Activated CD4-positive, alpha-beta memory T cell treated with anti-CD3 and anti-CD28 coated beads, Interleukin-2, amount 10 ng/mL, durations not matched to agents 7 days and 5 days (primary cell): Measurements from ENCODE around the gene TCF7L1. TPM values are rescaled to one million over a fixed set of nuclear protein-coding genes. Genes with fewer than 3 reads are reported as not detected.

Experiments
- CTCF ChIA-PET: fragments of 350-600 bp; sonication (Branson Sonifier 250); formaldehyde crosslinking; loops from one replicate; lab custom pipeline; 2021; ENCODE audit warnings: antibody characterized with exemption, inconsistent platforms; lab: Charles Lee
- POLR2A ChIA-PET: fragments of 350-600 bp; sonication (Branson Sonifier 250); formaldehyde crosslinking; loops from one replicate; lab custom pipeline; 2021; ENCODE audit warnings: antibody characterized with exemption; lab: Charles Lee
- DNase-seq: peaks from one replicate; pipeline ENCODE4 v3.0.0-alpha.2; 2020
- H3K27ac Mint-ChIP-seq: one replicate; pipeline ENCODE4 v1.8.0; 2021; ENCODE audit warnings: mild to moderate bottlenecking, mixed read lengths
- H3K27me3 Mint-ChIP-seq: one replicate; pipeline ENCODE4 v1.8.0; 2021; ENCODE audit warnings: mixed read lengths
- H3K36me3 Mint-ChIP-seq: one replicate; pipeline ENCODE4 v1.8.0; 2021; ENCODE audit warnings: low read depth, mixed read lengths
- H3K4me1 Mint-ChIP-seq: one replicate; pipeline ENCODE4 v1.8.0; 2021; ENCODE audit warnings: mixed read lengths
- H3K4me3 Mint-ChIP-seq: one replicate; pipeline ENCODE4 v1.8.0; 2021; ENCODE audit warnings: mild to moderate bottlenecking, mixed read lengths
- H3K9me3 Mint-ChIP-seq: one replicate; pipeline ENCODE4 v1.8.0; 2021; ENCODE audit warnings: mixed read lengths
- total RNA-seq, 2 experiments: library from RNA; stranded (reverse); gene quantifications; one replicate each; pipeline ENCODE4 v1.2.3, GENCODE V29; 2021

TCF7L1 gene
- total RNA-seq, 2 experiments from 2014 or later: 0.08 TPM; not detected in 1

DNA sequence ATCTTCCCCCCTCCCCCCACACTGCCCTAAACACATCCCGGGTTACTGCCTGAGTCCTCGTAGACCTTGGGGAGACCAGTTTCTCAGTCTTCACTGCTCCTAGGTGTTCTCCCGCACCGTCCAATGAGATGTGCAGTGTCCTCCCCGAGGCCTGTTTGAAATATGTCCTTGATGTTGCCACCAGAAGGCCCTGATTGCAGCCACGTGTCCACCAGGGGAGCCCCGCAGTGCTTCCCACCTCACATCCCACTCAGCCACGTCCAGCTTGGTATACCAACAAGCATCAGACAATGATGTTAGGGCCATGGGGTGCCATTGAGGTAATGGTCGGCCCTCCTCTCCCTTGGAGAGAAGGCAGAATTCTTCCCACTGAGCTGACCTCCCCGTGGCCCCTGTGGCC, 38.7 kb downstream of the TCF7L1 start:
- CTCF ChIA-PET: no interaction called here
- peaks cover 11% of the 10 kb centered on the region for H3K27me3 Mint-ChIP-seq

DNA sequence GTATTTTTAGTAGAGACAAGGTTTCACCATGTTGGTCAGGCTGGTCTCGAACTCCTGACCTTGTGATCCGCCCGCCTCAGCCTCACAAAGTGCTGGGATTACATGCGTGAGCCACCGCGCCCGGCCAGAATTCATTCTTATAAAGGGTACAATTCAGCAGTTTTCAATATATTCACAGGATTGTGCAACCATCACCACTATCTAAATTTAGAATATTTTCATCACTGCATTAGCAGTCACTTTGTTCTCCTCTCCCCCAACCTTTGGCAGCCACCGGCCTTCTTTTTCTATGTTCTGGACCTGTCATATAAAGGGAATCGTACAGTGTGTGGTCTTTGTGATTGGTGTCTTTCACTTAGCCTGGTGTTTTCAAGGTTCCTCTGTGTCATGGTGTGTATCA, 40.7 kb downstream of the TCF7L1 start:
- ChIA-PET CTCF (no interaction called here), POLR2A (no interaction called here)
- H3K9me3 Mint-ChIP-seq: no peaks in the 10 kb centered on the region
- no peak for DNase-seq
- no peak overlapping the region for H3K27ac Mint-ChIP-seq
- H3K36me3 Mint-ChIP-seq: no peaks in the 10 kb centered on the region
- peaks cover 11% of the 10 kb centered on the region for H3K4me1 Mint-ChIP-seq
- no peak overlapping the region for H3K4me3 Mint-ChIP-seq
- H3K27me3 Mint-ChIP-seq: peaks cover 7% of the 10 kb centered on the region

More for the DNA sequence above, 38.7 kb downstream of the TCF7L1 start:
- POLR2A ChIA-PET: no interaction called here
- no peak for DNase-seq
- no peak overlapping the region for H3K4me3 Mint-ChIP-seq
- no peaks in the 10 kb centered on the region for H3K9me3 Mint-ChIP-seq
- no peaks in the 10 kb centered on the region for H3K36me3 Mint-ChIP-seq
- no peak overlapping the region for H3K27ac Mint-ChIP-seq
- no peaks in the 10 kb centered on the region for H3K4me1 Mint-ChIP-seq

- ChIA-PET POLR2A (no interaction called here), CTCF (interaction anchor here (0.6 kb wide), 1 partner anchor 124 kb away, joined by 3 read pairs; no protein-coding TSS in a partner anchor)
- DNase-seq: no peak
- Mint-ChIP-seq H3K27ac (no peak overlapping the region), H3K9me3 (no peaks in the 10 kb centered on the region), H3K36me3 (no peaks in the 10 kb centered on the region), H3K4me3 (no peak overlapping the region), H3K4me1 (peaks cover 11% of the 10 kb centered on the region), H3K27me3 (peaks cover 7% of the 10 kb centered on the region)
These were observed 41.8 kb downstream of the TCF7L1 start for GRCh38 chr2:85174943-85175342.

DNA sequence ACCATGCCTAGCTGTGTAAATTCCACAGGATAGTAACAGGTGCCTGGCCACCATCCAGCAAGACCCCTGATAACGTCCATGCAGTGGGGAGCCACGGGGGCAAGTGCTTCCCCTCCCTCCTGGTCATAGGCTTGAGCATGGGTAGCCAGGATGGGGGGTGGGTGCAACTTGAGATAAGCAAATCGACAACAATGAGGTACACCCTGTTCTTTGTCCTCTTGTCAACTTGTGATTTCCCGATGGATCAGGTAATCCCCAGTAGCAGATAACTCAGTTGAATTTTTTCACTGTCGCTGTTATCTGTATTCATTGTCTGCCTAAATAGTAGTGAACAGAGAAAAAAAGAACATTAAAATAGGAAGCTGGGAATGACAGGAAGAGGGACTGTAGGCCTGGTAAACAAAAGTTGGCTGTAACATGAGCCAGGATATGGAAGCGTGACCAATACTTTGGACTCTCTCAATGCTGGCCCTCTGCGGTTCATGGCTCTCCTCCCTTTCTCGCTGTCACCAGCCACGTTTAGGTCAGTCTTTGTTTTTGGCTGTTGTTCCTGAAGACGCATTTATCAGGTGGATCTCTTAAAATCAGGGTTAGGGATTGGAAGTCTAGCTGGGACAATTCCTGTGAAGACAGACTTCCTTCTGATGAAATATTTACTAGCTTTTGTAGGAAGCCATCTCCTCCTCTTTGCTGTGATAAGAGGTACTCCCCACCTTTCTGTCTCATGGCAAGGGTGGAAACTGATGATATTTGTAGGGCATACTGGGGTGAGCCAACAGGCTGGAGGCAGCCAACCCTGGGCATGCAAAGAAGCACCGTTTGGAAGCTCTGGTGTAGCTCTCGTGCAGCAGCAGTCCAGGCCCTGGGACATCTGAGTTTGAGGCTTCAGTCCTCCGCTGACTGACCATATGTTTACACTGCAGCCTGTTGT, 42.4 kb downstream of the TCF7L1 start:
- no peak overlapping the region for H3K27ac Mint-ChIP-seq
- H3K4me3 Mint-ChIP-seq: no peak overlapping the region
- no peaks in the 10 kb centered on the region for H3K36me3 Mint-ChIP-seq
- peaks cover 7% of the 10 kb centered on the region for H3K27me3 Mint-ChIP-seq
- H3K9me3 Mint-ChIP-seq: no peaks in the 10 kb centered on the region
- DNase-seq: no peak
- peaks cover 11% of the 10 kb centered on the region for H3K4me1 Mint-ChIP-seq
- ChIA-PET CTCF (interaction anchor here (0.6 to 1.0 kb wide), 2 partner anchors 11 to 123 kb away, joined by 3 to 5 read pairs; no protein-coding TSS in a partner anchor), POLR2A (no interaction called here)

DNA sequence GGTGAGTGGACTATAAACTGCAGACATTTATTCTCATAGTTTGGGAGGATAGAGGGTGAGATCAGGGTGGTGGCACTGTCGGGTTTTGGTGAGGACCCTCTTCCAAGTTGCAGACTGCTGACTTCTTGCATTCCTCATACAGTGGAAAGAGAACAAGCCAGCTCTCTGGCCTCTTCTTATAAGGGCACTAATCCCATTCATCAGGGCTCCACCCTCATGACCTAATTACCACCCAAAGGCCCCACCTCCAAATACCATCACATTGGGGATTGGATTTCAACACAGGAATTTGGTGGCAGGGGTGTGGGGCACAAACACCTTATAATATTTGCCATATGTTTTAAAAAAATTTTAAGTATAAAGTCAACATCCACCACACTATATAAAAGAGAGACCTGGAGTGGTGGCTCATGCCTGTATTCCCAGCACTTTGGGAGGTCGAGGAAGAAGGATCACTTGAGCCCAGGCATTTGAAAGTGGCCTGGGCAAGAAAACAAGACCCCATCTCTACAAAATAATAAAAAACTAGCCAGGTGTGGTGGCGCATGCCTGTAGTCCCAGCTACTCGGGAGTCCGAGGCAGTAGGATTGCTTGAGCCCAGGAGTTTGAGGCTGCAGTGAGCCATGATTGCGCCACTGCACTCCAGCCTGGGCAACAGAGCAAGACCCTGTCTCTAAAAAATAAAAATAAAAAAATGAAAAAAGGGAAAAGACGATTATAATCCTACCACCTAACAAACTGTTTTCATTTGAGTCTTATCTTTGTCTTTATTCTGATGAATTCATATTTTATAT, 44.0 kb downstream of the TCF7L1 start:
- ChIA-PET POLR2A (no interaction called here), CTCF (no interaction called here)
- H3K27ac Mint-ChIP-seq: no peak overlapping the region
- no peaks in the 10 kb centered on the region for H3K9me3 Mint-ChIP-seq
- no peak for DNase-seq
- peaks cover 11% of the 10 kb centered on the region for H3K4me1 Mint-ChIP-seq
- H3K4me3 Mint-ChIP-seq: no peak overlapping the region
- H3K36me3 Mint-ChIP-seq: no peaks in the 10 kb centered on the region
- peaks cover 7% of the 10 kb centered on the region for H3K27me3 Mint-ChIP-seq

GRCh38 chr2:85178154-85178553, 45.0 kb downstream of the TCF7L1 start:
- ChIA-PET CTCF (interaction anchor here (0.8 to 1.1 kb wide), 2 partner anchors 8 to 48 kb away, joined by 3 read pairs; no protein-coding TSS in a partner anchor), POLR2A (interaction anchor here (0.5 to 1.1 kb wide), 2 partner anchors 201 to 399 kb away, joined by 3 read pairs; partner anchors contain the start of gene VAMP8)
- Mint-ChIP-seq H3K9me3 (no peaks in the 10 kb centered on the region), H3K36me3 (no peaks in the 10 kb centered on the region), H3K4me3 (no peak overlapping the region), H3K27me3 (peaks cover 7% of the 10 kb centered on the region), H3K27ac (peak overlapping the region; percentile 23), H3K4me1 (peaks cover 11% of the 10 kb centered on the region)
- DNase-seq: no peak

DNA sequence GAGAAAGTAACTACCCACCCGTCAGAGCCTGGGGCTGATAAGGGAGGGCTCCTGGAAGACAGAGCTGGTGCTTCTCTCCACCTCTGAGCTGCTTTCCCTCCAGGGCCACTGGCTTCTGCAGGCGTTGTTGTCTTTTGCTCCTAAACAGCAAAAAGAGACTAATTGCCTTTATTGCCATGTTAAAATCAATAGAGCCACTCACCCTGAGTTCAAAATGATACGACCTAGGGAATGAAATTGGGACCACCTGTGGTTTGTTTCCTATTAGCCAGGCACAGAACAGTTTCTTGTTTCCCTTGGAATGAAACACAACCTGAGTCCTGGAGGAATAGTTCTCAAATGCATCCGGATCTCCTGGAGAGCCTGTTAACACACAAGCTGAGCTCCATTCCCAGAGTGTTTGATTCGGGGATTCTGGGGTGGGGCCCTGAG, 45.8 kb downstream of the TCF7L1 start:
- Mint-ChIP-seq H3K36me3 (no peaks in the 10 kb centered on the region), H3K27ac (no peak overlapping the region)
- POLR2A ChIA-PET: no interaction called here

DNA sequence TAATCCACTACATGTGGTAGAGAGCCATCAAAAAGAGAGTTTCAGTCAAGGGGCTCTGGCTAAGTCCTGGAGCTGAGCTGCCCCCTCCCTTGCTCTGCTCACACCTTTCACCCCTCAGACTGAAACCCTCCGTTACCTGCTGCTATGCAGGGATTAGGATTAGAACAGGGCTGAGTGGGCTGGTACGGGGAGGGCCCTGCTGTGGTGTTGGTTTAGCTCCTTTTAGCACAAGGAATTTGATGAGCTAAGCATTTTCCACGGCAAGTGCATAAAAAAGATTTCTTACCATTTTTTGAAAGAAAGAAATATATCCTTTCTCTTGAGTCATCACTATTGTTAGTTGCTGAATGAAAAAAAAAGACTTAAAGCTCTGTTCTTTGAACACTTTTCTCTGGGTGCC, 46.3 kb downstream of the TCF7L1 start:
- H3K4me1 Mint-ChIP-seq: peaks cover 11% of the 10 kb centered on the region
- no peaks in the 10 kb centered on the region for H3K9me3 Mint-ChIP-seq
- H3K27ac Mint-ChIP-seq: no peak overlapping the region
- DNase-seq: no peak
- CTCF ChIA-PET: no interaction called here
- H3K27me3 Mint-ChIP-seq: peaks cover 5% of the 10 kb centered on the region
- no peak overlapping the region for H3K4me3 Mint-ChIP-seq
- POLR2A ChIA-PET: no interaction called here
- H3K36me3 Mint-ChIP-seq: no peaks in the 10 kb centered on the region

More for the DNA sequence above, 45.8 kb downstream of the TCF7L1 start:
- Mint-ChIP-seq H3K4me1 (peaks cover 11% of the 10 kb centered on the region), H3K9me3 (no peaks in the 10 kb centered on the region), H3K4me3 (no peak overlapping the region), H3K27me3 (peaks cover 6% of the 10 kb centered on the region)
- no peak for DNase-seq
- CTCF ChIA-PET: no interaction called here

GRCh38 chr2:85180322-85181133, 47.3 kb downstream of the TCF7L1 start:
- Mint-ChIP-seq H3K4me1 (peaks cover 16% of the 10 kb centered on the region), H3K27me3 (peaks cover 5% of the 10 kb centered on the region), H3K9me3 (no peaks in the 10 kb centered on the region), H3K27ac (no peak overlapping the region), H3K36me3 (no peaks in the 10 kb centered on the region), H3K4me3 (no peak overlapping the region)
- DNase-seq: no peak
- ChIA-PET POLR2A (no interaction called here), CTCF (interaction anchor here (0.6 kb wide), 2 partner anchors 153 to 196 kb away, joined by 3 to 6 read pairs; no protein-coding TSS in a partner anchor)

DNA sequence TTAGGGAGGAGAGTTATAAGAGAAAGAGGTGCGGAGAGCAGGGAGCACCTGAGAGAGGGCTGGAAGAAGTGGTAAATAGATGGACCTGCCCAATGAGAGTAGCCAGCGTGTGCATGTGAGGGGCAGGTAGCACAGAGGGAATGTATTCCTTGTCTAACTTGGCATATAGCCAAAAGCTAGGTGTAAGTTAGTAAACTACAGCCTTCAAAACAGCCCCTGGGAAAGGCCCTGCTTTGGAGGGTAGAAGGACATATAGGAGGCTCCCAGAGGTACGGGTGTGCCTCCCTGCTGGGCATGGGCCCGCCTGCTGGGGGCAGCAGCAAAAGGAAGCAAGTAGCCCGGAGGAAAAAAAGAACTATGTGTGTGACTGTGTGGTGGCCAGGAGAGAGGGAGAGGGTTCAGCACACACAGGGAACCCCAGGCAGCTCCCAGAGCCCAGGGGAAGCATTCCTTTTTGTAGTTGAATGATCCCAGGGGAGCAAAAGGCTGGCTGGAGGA, 48.0 kb downstream of the TCF7L1 start:
- no peak overlapping the region for H3K4me3 Mint-ChIP-seq
- peaks cover 18% of the 10 kb centered on the region for H3K4me1 Mint-ChIP-seq
- ChIA-PET CTCF (interaction anchor here (0.6 kb wide), 1 partner anchor 153 kb away, joined by 6 read pairs; no protein-coding TSS in a partner anchor), POLR2A (no interaction called here)
- no peak for DNase-seq
- peaks cover 5% of the 10 kb centered on the region for H3K27me3 Mint-ChIP-seq
- H3K9me3 Mint-ChIP-seq: no peaks in the 10 kb centered on the region
- H3K27ac Mint-ChIP-seq: no peak overlapping the region
- H3K36me3 Mint-ChIP-seq: no peaks in the 10 kb centered on the region

DNA sequence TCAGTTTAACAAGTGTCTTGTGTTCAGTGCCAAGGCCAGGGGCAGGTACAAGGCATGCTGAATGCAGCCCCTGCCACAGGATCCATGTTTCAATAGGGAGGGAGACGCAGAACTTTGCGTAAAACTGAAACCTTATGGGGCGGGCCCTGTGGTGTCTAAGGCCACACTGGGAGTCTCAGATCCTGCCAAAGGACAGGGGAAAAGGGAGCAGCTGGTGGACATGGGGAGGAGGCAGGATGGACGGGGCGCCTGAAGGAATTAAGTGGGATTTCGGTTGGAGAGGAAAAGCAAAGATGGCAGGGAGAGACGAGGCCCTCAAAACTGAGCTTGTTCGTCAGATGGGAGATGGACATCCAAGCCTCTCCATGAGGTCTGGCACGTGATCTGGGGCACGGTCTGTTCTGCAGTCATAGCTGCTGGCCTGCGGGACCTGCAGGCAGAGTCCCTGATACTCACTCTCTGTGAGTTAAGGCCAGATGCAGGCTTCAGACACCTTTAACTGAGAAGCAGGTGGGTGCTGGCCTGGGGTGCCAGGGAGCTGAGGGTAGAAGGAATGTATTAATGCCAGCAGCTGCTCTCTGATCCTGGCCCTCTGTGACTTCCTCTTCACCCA, 48.8 kb downstream of the TCF7L1 start:
- Mint-ChIP-seq H3K4me3 (no peak overlapping the region), H3K27ac (no peak overlapping the region), H3K9me3 (no peaks in the 10 kb centered on the region), H3K4me1 (peaks cover 18% of the 10 kb centered on the region), H3K36me3 (no peaks in the 10 kb centered on the region), H3K27me3 (peaks cover 8% of the 10 kb centered on the region)
- DNase-seq: no peak
- POLR2A ChIA-PET: interaction anchor here (0.7 kb wide), 1 partner anchor 10 kb away, joined by 3 read pairs; no protein-coding TSS in a partner anchor
- CTCF ChIA-PET: no interaction called here

DNA sequence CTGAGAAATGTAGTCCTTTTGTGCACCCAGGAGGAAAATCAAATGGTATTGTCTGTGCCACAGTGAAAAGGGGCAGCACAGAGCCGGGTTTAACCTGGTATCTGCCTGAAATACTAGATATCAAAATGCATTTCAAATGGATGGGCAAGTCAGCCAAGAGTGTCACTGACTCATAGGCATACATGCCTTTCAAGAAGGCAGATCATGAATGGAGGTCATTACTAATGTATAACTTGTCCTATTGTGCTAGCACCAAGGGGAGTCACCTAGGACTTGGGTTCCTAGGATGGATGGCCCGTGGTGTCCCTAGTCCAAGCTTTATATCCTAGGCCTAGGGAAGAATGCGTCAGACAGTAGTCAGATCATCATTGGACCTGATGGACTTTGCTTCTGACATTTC, 49.9 kb downstream of the TCF7L1 start:
- peaks cover 14% of the 10 kb centered on the region for H3K4me1 Mint-ChIP-seq
- H3K27ac Mint-ChIP-seq: no peak overlapping the region
- peaks cover 17% of the 10 kb centered on the region for H3K27me3 Mint-ChIP-seq
- no peaks in the 10 kb centered on the region for H3K9me3 Mint-ChIP-seq
- H3K36me3 Mint-ChIP-seq: no peaks in the 10 kb centered on the region
- no peak for DNase-seq
- ChIA-PET POLR2A (no interaction called here), CTCF (no interaction called here)
- no peak overlapping the region for H3K4me3 Mint-ChIP-seq
